A549 treated with ZK216348 at 1 μM for 4 hours (cell line): ENCODE data around the gene SLC38A10. TPM values are rescaled to one million over a fixed set of nuclear protein-coding genes. Genes with fewer than 3 reads are reported as not detected.

Source experiments
- total RNA-seq: library from RNA; stranded (reverse); fragments of 200-300 nt; extraction: Qiagen RNA extraction; gene quantifications from 5 replicates; pipeline ENCODE4 v1.2.3, GENCODE V29; 2022; ENCODE audit warnings: low read depth

Gene SLC38A10
- 35.9 to 84.0 TPM (median 80.3 TPM) in 5 replicates for total RNA-seq

DNA sequence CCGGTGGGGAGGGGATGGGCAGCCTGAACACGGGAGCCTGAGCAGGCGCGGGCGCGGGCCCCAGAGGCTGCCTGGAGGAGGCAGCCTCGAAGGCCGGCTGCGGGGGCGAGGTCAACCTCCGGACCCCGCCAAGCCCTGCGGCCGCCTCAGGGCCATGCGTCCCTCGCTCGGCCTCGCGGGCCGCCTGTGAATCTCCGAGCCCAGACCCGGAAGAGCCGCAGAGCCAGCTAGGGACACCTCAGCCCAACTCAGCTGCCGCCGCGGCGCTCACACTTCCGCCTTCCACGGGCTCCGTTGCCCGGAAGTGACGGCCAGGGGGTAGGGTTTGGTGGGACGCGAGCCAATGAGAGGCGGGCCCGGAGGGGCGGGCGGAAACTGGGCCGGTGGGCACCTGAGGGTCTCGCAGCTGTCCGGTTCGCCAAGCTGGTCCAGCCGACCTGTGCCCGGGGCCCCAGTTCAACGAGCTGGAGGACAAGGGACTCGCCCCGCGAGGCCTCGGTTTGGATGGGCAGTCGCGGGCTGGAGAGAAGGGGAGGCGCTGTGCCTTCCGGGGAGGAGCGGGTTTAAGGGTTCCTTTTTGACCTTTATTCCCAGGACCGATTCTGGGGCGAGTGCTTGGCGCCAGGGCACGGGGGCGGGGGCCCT lies at the start of gene SLC38A10:
SLC38A10 (minus strand) TSS at position 277 of the 645 bp plus-strand sequence. CDS start 386 bp downstream, outside the sequence.

GRCh38 chr17:81238815-81239713 lies 56.0 kb downstream of the SLC38A10 start, which contains the start of the genes NDUFAF8 and TEPSIN:
Gene NDUFAF8 (plus strand): TSS chr17:81239318. CDS start chr17:81239364, 46 bp downstream.
Gene TEPSIN (minus strand): TSS chr17:81239055. CDS start chr17:81239033, 22 bp downstream.

GRCh38 chr17:81222906-81223761 lies 72.0 kb downstream of the SLC38A10 start, which contains the start of gene CEP131:
Gene CEP131 (minus strand): TSS chr17:81222965. CDS start chr17:81220056, 2,909 bp downstream.

Other genes starting within 250 kb of the SLC38A10 start
- gene PVALEF, start 129.8 kb downstream of the SLC38A10 start, total RNA-seq: not detected in 5 replicates
- gene AATK, start 129.1 kb downstream of the SLC38A10 start, total RNA-seq: 0.17 to 0.78 TPM (median 0.57 TPM) in 5 replicates
- 5.3 to 11.0 TPM (median 8.9 TPM) in 5 replicates for gene CEP131, start 72.3 kb downstream of the SLC38A10 start, total RNA-seq
- gene TEPSIN, start 56.3 kb downstream of the SLC38A10 start, total RNA-seq: 13.8 to 32.7 TPM (median 29.2 TPM) in 5 replicates
- 107 to 239 TPM (median 229 TPM) in 5 replicates for gene NDUFAF8, start 56.0 kb downstream of the SLC38A10 start, total RNA-seq
- gene BAHCC1, start 100.2 kb upstream of the SLC38A10 start, total RNA-seq: 6.5 to 12.9 TPM (median 12.1 TPM) in 5 replicates
- gene ACTG1, start 217.5 kb upstream of the SLC38A10 start, total RNA-seq: 4,976 to 5,867 TPM (median 5,373 TPM) in 5 replicates
- gene FSCN2, start 233.1 kb upstream of the SLC38A10 start, total RNA-seq: 0.27 to 2.0 TPM (median 1.3 TPM) in 5 replicates